ENCODE results near the gene VPS26A.

Gene VPS26A

GRCh38 chr10:69220507-69220906 is 96.5 kb downstream of the VPS26A start:
- DNase-seq (ENCODE audit: low read depth in 2 of 2) = no peak
